ENCODE measurements around the gene OR10A3.

The OR10A3 gene

GRCh38 chr11:7971846-7972245 lies 30.3 kb upstream of the OR10A3 start:
- Histone ChIP-seq H3K9me3 (ENCODE audit: low read length) (no peaks in the 10 kb centered on the region), H2AFZ (ENCODE audit: low read length) (no peak overlapping the region), H3K27me3 (ENCODE audit: insufficient read depth, low read length) (no peaks in the 10 kb centered on the region), H3K4me2 (ENCODE audit: low read length) (no peak overlapping the region), H3K4me1 (ENCODE audit: insufficient read depth, low read length, severe bottlenecking) (no peaks in the 10 kb centered on the region), H3K9me2 (ENCODE audit: low read depth, low read length) (no peaks in the 10 kb centered on the region), H3K27ac (ENCODE audit: low read depth, low read length, poor library complexity, severe bottlenecking) (no peak overlapping the region), H3K36me3 (ENCODE audit: insufficient read depth, low read length) (no peaks in the 10 kb centered on the region), H3F3A (ENCODE audit: insufficient read depth, low read length) (no peaks in the 10 kb centered on the region), H3K9ac (ENCODE audit: low read length) (no peak overlapping the region), H3K4me3 (ENCODE audit: low read depth, low read length, poor library complexity, severe bottlenecking) (no peak overlapping the region), H4K20me1 (ENCODE audit: insufficient read depth, low read length) (no peaks in the 10 kb centered on the region), H3K79me2 (ENCODE audit: insufficient read depth, low read length) (no peaks in the 10 kb centered on the region)
- TF ChIP-seq CTCF (IDR thresholded peaks at IDR 0.05; ENCODE audit: low read length) (no peak), EZH2 (IDR thresholded peaks at IDR 0.05; ENCODE audit: borderline replicate concordance, low read length) (no peak)

GRCh38 chr11:7969756-7970646 lies 28.5 kb upstream of the OR10A3 start:
- Histone ChIP-seq H3K36me3 (ENCODE audit: insufficient read depth, low read length) (no peaks in the 10 kb centered on the region), H2AFZ (ENCODE audit: low read length) (no peak overlapping the region), H3F3A (ENCODE audit: insufficient read depth, low read length) (no peaks in the 10 kb centered on the region), H3K9ac (ENCODE audit: low read length) (no peak overlapping the region), H4K20me1 (ENCODE audit: insufficient read depth, low read length) (no peaks in the 10 kb centered on the region), H3K9me3 (ENCODE audit: low read length) (no peaks in the 10 kb centered on the region), H3K4me1 (ENCODE audit: insufficient read depth, low read length, severe bottlenecking) (no peaks in the 10 kb centered on the region), H3K4me2 (ENCODE audit: low read length) (no peak overlapping the region), H3K27ac (ENCODE audit: low read depth, low read length, poor library complexity, severe bottlenecking) (no peak overlapping the region), H3K27me3 (ENCODE audit: insufficient read depth, low read length) (no peaks in the 10 kb centered on the region), H3K4me3 (ENCODE audit: low read depth, low read length, poor library complexity, severe bottlenecking) (no peak overlapping the region), H3K9me2 (ENCODE audit: low read depth, low read length) (no peaks in the 10 kb centered on the region), H3K79me2 (ENCODE audit: insufficient read depth, low read length) (no peaks in the 10 kb centered on the region)
- TF ChIP-seq CTCF (IDR thresholded peaks at IDR 0.05; ENCODE audit: low read length) = no peak
- TF ChIP-seq EZH2 (IDR thresholded peaks at IDR 0.05; ENCODE audit: borderline replicate concordance, low read length) = no peak

GRCh38 chr11:7968686-7969085 lies 27.2 kb upstream of the OR10A3 start:
- H3F3A ChIP-seq (ENCODE audit: insufficient read depth, low read length) = no peaks in the 10 kb centered on the region
- peaks cover 7% of the 10 kb centered on the region for H3K4me1 ChIP-seq (ENCODE audit: insufficient read depth, low read length, severe bottlenecking)
- no peak overlapping the region for H3K4me2 ChIP-seq (ENCODE audit: low read length)
- no peak overlapping the region for H3K9ac ChIP-seq (ENCODE audit: low read length)
- H2AFZ ChIP-seq (ENCODE audit: low read length) = no peak overlapping the region
- no peaks in the 10 kb centered on the region for H4K20me1 ChIP-seq (ENCODE audit: insufficient read depth, low read length)
- TF ChIP-seq EZH2 (IDR thresholded peaks at IDR 0.05; ENCODE audit: borderline replicate concordance, low read length) (no peak), CTCF (IDR thresholded peaks at IDR 0.05; ENCODE audit: low read length) (no peak)
- no peaks in the 10 kb centered on the region for H3K36me3 ChIP-seq (ENCODE audit: insufficient read depth, low read length)
- H3K9me3 ChIP-seq (ENCODE audit: low read length) = no peaks in the 10 kb centered on the region
- H3K27me3 ChIP-seq (ENCODE audit: insufficient read depth, low read length) = no peaks in the 10 kb centered on the region
- no peaks in the 10 kb centered on the region for H3K79me2 ChIP-seq (ENCODE audit: insufficient read depth, low read length)
- no peak overlapping the region for H3K4me3 ChIP-seq (ENCODE audit: low read depth, low read length, poor library complexity, severe bottlenecking)
- H3K27ac ChIP-seq (ENCODE audit: low read depth, low read length, poor library complexity, severe bottlenecking) = no peak overlapping the region
- no peaks in the 10 kb centered on the region for H3K9me2 ChIP-seq (ENCODE audit: low read depth, low read length)

Data from OCI-LY1 (cell line).